ENCODE measurements around the gene NACC2.

DNA sequence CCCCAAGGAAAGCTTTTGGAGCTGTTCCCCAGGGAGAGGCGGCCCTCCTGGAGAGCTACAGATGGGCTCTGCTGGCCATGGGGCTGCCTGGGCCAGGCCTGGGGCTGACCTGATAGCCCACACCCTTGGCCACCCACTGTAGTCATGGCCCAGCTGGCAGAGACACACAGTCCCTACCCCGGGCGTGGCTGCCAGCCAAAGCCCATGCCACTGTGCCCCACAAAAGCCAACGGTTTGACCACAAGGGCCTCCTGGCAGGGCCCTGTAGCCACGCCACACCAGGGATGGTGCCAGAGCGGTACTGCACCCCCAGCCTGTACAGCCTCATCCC is 15.2 kb downstream of the NACC2 start:
- TF ChIP-seq, protein P1, sequence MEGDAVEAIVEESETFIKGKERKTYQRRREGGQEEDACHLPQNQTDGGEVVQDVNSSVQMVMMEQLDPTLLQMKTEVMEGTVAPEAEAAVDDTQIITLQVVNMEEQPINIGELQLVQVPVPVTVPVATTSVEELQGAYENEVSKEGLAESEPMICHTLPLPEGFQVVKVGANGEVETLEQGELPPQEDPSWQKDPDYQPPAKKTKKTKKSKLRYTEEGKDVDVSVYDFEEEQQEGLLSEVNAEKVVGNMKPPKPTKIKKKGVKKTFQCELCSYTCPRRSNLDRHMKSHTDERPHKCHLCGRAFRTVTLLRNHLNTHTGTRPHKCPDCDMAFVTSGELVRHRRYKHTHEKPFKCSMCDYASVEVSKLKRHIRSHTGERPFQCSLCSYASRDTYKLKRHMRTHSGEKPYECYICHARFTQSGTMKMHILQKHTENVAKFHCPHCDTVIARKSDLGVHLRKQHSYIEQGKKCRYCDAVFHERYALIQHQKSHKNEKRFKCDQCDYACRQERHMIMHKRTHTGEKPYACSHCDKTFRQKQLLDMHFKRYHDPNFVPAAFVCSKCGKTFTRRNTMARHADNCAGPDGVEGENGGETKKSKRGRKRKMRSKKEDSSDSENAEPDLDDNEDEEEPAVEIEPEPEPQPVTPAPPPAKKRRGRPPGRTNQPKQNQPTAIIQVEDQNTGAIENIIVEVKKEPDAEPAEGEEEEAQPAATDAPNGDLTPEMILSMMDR (IDR thresholded peaks at IDR 0.05; ENCODE audit: low read length), result no peak
- no peak for TF ChIP-seq EZH2 (optimal IDR thresholded peaks at IDR 0.05; ENCODE audit: low read depth, low read length)

All from MM.1S (cell line).